ENCODE data around the gene TMEM94. TPM values are rescaled to one million over a fixed set of nuclear protein-coding genes. Genes with fewer than 3 reads are reported as not detected.
A peak's percentile ranks its signal among the peaks of the same experiment; 100 is the strongest.

Gene TMEM94
- total RNA-seq, 2 donors from 2014 or later: 64.5 to 65.2 TPM

GRCh38 chr17:75486151-75486550, 29.7 kb downstream of the TMEM94 start:
- DNase-seq (ENCODE audit: low spot score in 2 of 2): no peak
- peaks cover 0 to 7% of the 10 kb centered on the region in 2 donors for H3K36me3 Mint-ChIP-seq
- ATAC-seq: no peak
- H3K27ac Mint-ChIP-seq: peak overlapping the region; percentile 73 to 93
- H3K9me3 Mint-ChIP-seq: no peaks in the 10 kb centered on the region

GRCh38 chr17:75486951-75487350, 30.5 kb downstream of the TMEM94 start:
- Mint-ChIP-seq H3K36me3 (peaks cover 0 to 7% of the 10 kb centered on the region in 2 donors), H3K9me3 (no peaks in the 10 kb centered on the region), H3K27ac (peak overlapping the region; percentile 93 to 97)
- DNase-seq (ENCODE audit: low spot score in 2 of 2) (no peak), ATAC-seq (no peak)

- ATAC-seq (peak; percentile 54 to 77), DNase-seq (ENCODE audit: low spot score in 2 of 2) (peak in 1 of 2 donors; percentile 30)
- H3K36me3 Mint-ChIP-seq: peaks cover 0 to 7% of the 10 kb centered on the region in 2 donors
- H3K9me3 Mint-ChIP-seq: no peaks in the 10 kb centered on the region
- H3K27ac Mint-ChIP-seq: peak overlapping the region; percentile 93 to 97
Measured at GRCh38 chr17:75487351-75488070, 31.1 kb downstream of the TMEM94 start.

- H3K36me3 Mint-ChIP-seq: peaks cover 0 to 7% of the 10 kb centered on the region in 2 donors
- no peak for DNase-seq (ENCODE audit: low spot score in 2 of 2)
- H3K9me3 Mint-ChIP-seq: no peaks in the 10 kb centered on the region
- no peak for ATAC-seq
- H3K27ac Mint-ChIP-seq: peak overlapping the region; percentile 29 to 93
Measured at GRCh38 chr17:75488693-75489510, 32.5 kb downstream of the TMEM94 start.

GRCh38 chr17:75489511-75489955, 33.1 kb downstream of the TMEM94 start:
- peak overlapping the region in 1 of 2 donors; percentile 22 for H3K27ac Mint-ChIP-seq
- ATAC-seq: no peak

GRCh38 chr17:75490173-75490743, 33.8 kb downstream of the TMEM94 start:
- no peak for DNase-seq (ENCODE audit: low spot score in 2 of 2)
- Mint-ChIP-seq H3K9me3 (no peaks in the 10 kb centered on the region), H3K27ac (peak overlapping the region in 1 of 2 donors; percentile 22), H3K36me3 (peaks cover 0 to 7% of the 10 kb centered on the region in 2 donors)
- ATAC-seq: no peak

More at GRCh38 chr17:75489511-75489955, 33.1 kb downstream of the TMEM94 start:
- Mint-ChIP-seq H3K9me3 (no peaks in the 10 kb centered on the region), H3K36me3 (peaks cover 0 to 7% of the 10 kb centered on the region in 2 donors)
- no peak for DNase-seq (ENCODE audit: low spot score in 2 of 2)

GRCh38 chr17:75490953-75491649, 34.7 kb downstream of the TMEM94 start:
- H3K27ac Mint-ChIP-seq: no peak overlapping the region
- DNase-seq (ENCODE audit: low spot score in 2 of 2) (no peak), ATAC-seq (no peak)
- peaks cover 0 to 7% of the 10 kb centered on the region in 2 donors for H3K36me3 Mint-ChIP-seq
- H3K9me3 Mint-ChIP-seq: no peaks in the 10 kb centered on the region

GRCh38 chr17:75491680-75492079, 35.2 kb downstream of the TMEM94 start:
- Mint-ChIP-seq H3K27ac (no peak overlapping the region), H3K36me3 (peaks cover 0 to 7% of the 10 kb centered on the region in 2 donors), H3K9me3 (no peaks in the 10 kb centered on the region)
- ATAC-seq: no peak
- no peak for DNase-seq (ENCODE audit: low spot score in 2 of 2)

GRCh38 chr17:75492555-75493168, 36.2 kb downstream of the TMEM94 start:
- DNase-seq (ENCODE audit: low spot score in 2 of 2) (no peak), ATAC-seq (no peak)
- Mint-ChIP-seq H3K36me3 (peaks cover 0 to under 1% of the 10 kb centered on the region in 2 donors), H3K27ac (peak overlapping the region in 1 of 2 donors; percentile 72), H3K9me3 (no peaks in the 10 kb centered on the region)

GRCh38 chr17:75493476-75494129, 37.2 kb downstream of the TMEM94 start:
- no peaks in the 10 kb centered on the region for H3K36me3 Mint-ChIP-seq
- ATAC-seq: no peak
- no peaks in the 10 kb centered on the region for H3K9me3 Mint-ChIP-seq
- DNase-seq (ENCODE audit: low spot score in 2 of 2): no peak
- H3K27ac Mint-ChIP-seq: no peak overlapping the region

- ATAC-seq (no peak), DNase-seq (ENCODE audit: low spot score in 2 of 2) (no peak)
- H3K9me3 Mint-ChIP-seq: no peaks in the 10 kb centered on the region
- peak overlapping the region in 1 of 2 donors; percentile 86 for H3K27ac Mint-ChIP-seq
- no peaks in the 10 kb centered on the region for H3K36me3 Mint-ChIP-seq
Measured at GRCh38 chr17:75494326-75494877, 38.0 kb downstream of the TMEM94 start.

GRCh38 chr17:75496005-75496404, 39.6 kb downstream of the TMEM94 start:
- Mint-ChIP-seq H3K27ac (no peak overlapping the region), H3K36me3 (no peaks in the 10 kb centered on the region), H3K9me3 (no peaks in the 10 kb centered on the region)
- DNase-seq (ENCODE audit: low spot score in 2 of 2) (no peak), ATAC-seq (no peak)

- DNase-seq (ENCODE audit: low spot score in 2 of 2): no peak
- ATAC-seq: no peak
- no peak overlapping the region for H3K27ac Mint-ChIP-seq
- H3K36me3 Mint-ChIP-seq: no peaks in the 10 kb centered on the region
- no peaks in the 10 kb centered on the region for H3K9me3 Mint-ChIP-seq
Measured at GRCh38 chr17:75498039-75498725, 41.7 kb downstream of the TMEM94 start.

GRCh38 chr17:75498726-75499213, 42.3 kb downstream of the TMEM94 start:
- DNase-seq (ENCODE audit: low spot score in 2 of 2) (no peak), ATAC-seq (no peak)
- no peaks in the 10 kb centered on the region for H3K36me3 Mint-ChIP-seq
- no peaks in the 10 kb centered on the region for H3K9me3 Mint-ChIP-seq
- no peak overlapping the region for H3K27ac Mint-ChIP-seq

All from activated naive CD4-positive, alpha-beta T cell treated with anti-CD3 and anti-CD28 coated beads, Interleukin-2, amount 50 U/mL, for 72 hours (primary cell).